Uterus (tissue), 4 donors: ENCODE results near the gene KIF3C. TPM values are rescaled to one million over a fixed set of nuclear protein-coding genes. Genes with fewer than 3 reads are reported as not detected.

ENCODE experiments used
- DNase-seq, 2 donors: peaks; one replicate each; pipeline ENCODE4 v3.0.0-alpha.2; 2019 to 2020
- H3K27ac ChIP-seq, 2 donors: fragments of 200-600 bp; sonication (generic); 1 replicate in 1 of 2; 2 replicates in 1 of 2; pipeline ENCODE4 v1.5.1; 2016 to 2018
- H3K27me3 ChIP-seq, 2 donors: fragments of 200-600 bp; sonication (generic); one replicate each; pipeline ENCODE4 v1.5.1; 2018 to 2019; ENCODE audit warnings: control low read depth in 1 of 2
- H3K36me3 ChIP-seq, 2 donors: fragments of 200-600 bp; sonication (generic); one replicate each; pipeline ENCODE4 v1.5.1; 2019; ENCODE audit warnings: control low read depth in 1 of 2
- H3K4me1 ChIP-seq, 2 donors: fragments of 200-600 bp; sonication (generic); one replicate each; pipeline ENCODE4 v1.5.1; 2018 to 2019; ENCODE audit warnings: control low read depth in 1 of 2
- H3K4me3 ChIP-seq, 2 donors: fragments of 200-600 bp; sonication (generic); 1 replicate in 1 of 2; 2 replicates in 1 of 2; pipeline ENCODE4 v1.5.1; 2018 to 2019; ENCODE audit warnings: mild to moderate bottlenecking in 1 of 2
- H3K9me3 ChIP-seq, 2 donors: fragments of 200-600 bp; sonication (generic); one replicate each; pipeline ENCODE4 v1.5.1; 2019; ENCODE audit warnings: control low read depth in 1 of 2
- POLR2A ChIP-seq, 2 donors: fragments of 450-650 bp; IDR thresholded peaks; one replicate each; pipeline ENCODE4 v1.6.1; 2016; ENCODE audit warnings: antibody characterized with exemption in 2 of 2, mild to moderate bottlenecking in 1 of 2, moderate library complexity in 1 of 2
- intact Hi-C: fragments of 100-400 bp; cut with DNase I; formaldehyde crosslinking; loops from one replicate; pipeline ENCODE4 v1.15.1; 2023; ENCODE audit warnings: low total_unique reads
- total RNA-seq, 4 donors: library from RNA; depleted of rRNA in 3 of 4; stranded (reverse); fragments of >200 nt in 3 of 4; gene quantifications; one replicate each; pipeline versions ENCODE4 v1.1.0 to v1.2.4, GENCODE V29; 2014 to 2023
- TF ChIP-seq, protein P1 (sequence below), 4 experiments: fragments of 200-600 bp in 2 of 4; fragments of 450-650 bp in 2 of 4; sonication (generic) in 2 of 4; IDR thresholded peaks; one replicate each; pipeline ENCODE4 v1.5.1; 2016 to 2019; ENCODE audit warnings: antibody characterized with exemption in 4 of 4, mild to moderate bottlenecking in 2 of 4, moderate library complexity in 1 of 4
- donor health status: DM: yes; HTN: yes; CAD: no.

KIF3C gene
- total RNA-seq, 4 donors from 2014 or later = 3.5 to 12.6 (median 7.4) TPM

DNA sequence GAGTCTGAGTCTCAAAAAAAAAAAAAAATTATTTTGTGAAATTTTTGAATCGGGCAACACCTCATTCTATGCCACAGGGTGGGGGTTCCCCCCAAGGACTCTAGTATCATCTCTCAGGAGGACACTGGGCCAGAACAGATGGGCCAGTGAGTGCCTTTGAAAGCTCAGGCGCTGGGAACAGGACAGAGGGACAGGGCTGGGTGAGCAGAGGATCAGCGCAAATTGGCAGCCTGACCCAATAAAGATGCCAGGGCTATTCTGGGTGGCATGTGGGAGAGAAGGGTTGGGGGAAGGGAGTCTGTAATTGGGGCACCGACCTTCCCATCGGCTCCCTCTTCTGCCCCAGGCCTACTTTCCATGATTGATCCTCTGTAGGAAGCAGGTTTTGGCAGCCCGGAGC is 44.0 kb downstream of the KIF3C start:
- Histone ChIP-seq H3K27ac (no peak overlapping the region), H3K4me3 (no peak overlapping the region), H3K4me1 (no peaks in the 10 kb centered on the region), H3K36me3 (no peaks in the 10 kb centered on the region), H3K9me3 (no peaks in the 10 kb centered on the region), H3K27me3 (no peaks in the 10 kb centered on the region)
- TF ChIP-seq POLR2A (IDR thresholded peaks at IDR 0.05) = no peak
- TF ChIP-seq, protein P1, sequence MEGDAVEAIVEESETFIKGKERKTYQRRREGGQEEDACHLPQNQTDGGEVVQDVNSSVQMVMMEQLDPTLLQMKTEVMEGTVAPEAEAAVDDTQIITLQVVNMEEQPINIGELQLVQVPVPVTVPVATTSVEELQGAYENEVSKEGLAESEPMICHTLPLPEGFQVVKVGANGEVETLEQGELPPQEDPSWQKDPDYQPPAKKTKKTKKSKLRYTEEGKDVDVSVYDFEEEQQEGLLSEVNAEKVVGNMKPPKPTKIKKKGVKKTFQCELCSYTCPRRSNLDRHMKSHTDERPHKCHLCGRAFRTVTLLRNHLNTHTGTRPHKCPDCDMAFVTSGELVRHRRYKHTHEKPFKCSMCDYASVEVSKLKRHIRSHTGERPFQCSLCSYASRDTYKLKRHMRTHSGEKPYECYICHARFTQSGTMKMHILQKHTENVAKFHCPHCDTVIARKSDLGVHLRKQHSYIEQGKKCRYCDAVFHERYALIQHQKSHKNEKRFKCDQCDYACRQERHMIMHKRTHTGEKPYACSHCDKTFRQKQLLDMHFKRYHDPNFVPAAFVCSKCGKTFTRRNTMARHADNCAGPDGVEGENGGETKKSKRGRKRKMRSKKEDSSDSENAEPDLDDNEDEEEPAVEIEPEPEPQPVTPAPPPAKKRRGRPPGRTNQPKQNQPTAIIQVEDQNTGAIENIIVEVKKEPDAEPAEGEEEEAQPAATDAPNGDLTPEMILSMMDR (IDR thresholded peaks at IDR 0.05) = no peak
- intact Hi-C loops = no loop called here
- no peak for DNase-seq

DNA sequence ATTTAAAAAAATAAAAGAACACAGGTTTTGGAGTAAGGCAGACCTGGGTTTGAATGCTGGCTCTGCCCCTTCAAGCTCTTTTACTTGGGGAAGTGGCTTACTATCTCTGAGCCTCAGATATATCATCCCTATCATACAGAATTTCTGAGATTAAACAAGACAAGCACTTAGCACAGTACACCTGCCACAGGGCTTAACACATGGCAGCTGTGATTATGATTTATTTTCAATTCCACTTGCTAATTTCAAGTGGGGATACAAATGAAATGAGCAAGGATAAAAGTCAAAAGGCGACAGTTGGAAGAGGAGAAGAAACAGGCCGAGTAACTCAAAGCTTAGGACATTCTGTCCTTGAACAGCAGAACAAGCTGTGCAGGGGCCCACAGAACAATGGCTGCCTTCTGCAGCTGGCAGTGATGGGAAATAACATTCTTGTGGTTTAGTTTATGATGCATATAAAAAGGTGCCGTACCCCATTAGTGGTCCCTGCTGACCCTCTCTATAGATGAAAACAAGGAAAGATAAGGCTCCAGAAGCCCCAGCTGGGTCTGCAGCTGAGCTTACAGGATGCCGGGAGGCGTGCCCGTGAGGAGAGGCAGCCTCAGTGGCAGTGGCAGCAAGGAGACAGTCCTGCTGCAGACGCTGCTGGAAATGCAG is 45.3 kb downstream of the KIF3C start:
- no peak overlapping the region for H3K27ac ChIP-seq
- H3K36me3 ChIP-seq = no peaks in the 10 kb centered on the region
- no peak overlapping the region for H3K4me3 ChIP-seq
- H3K9me3 ChIP-seq = no peaks in the 10 kb centered on the region
- no peak for DNase-seq
- no peaks in the 10 kb centered on the region for H3K4me1 ChIP-seq
- TF ChIP-seq POLR2A (IDR thresholded peaks at IDR 0.05) = no peak
- TF ChIP-seq, protein P1 (IDR thresholded peaks at IDR 0.05) = no peak
- intact Hi-C loops = no loop called here
- no peaks in the 10 kb centered on the region for H3K27me3 ChIP-seq

DNA sequence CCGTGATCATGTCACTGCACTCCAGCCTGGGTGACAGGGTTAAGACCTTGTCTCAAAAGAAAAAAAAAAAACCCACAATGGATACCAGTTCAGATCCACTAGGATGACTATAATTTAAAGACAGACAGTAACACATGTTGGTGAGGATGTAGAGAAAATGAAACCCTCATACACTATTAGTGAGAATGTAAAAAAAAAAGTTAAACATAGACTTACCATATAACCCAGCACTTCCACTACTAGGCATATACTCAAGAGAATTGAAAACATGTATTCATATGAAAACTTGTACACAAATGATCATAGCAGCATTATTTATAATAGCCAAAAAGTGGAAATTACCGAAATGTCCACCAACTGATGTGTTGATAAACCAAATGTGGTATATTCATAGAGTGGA is 48.7 kb downstream of the KIF3C start:
- Histone ChIP-seq H3K36me3 (no peaks in the 10 kb centered on the region), H3K9me3 (no peaks in the 10 kb centered on the region), H3K4me1 (no peaks in the 10 kb centered on the region), H3K27me3 (no peaks in the 10 kb centered on the region), H3K4me3 (no peak overlapping the region), H3K27ac (no peak overlapping the region)
- no peak for DNase-seq
- intact Hi-C loops = no loop called here
- TF ChIP-seq, protein P1 (IDR thresholded peaks at IDR 0.05) = no peak

DNA sequence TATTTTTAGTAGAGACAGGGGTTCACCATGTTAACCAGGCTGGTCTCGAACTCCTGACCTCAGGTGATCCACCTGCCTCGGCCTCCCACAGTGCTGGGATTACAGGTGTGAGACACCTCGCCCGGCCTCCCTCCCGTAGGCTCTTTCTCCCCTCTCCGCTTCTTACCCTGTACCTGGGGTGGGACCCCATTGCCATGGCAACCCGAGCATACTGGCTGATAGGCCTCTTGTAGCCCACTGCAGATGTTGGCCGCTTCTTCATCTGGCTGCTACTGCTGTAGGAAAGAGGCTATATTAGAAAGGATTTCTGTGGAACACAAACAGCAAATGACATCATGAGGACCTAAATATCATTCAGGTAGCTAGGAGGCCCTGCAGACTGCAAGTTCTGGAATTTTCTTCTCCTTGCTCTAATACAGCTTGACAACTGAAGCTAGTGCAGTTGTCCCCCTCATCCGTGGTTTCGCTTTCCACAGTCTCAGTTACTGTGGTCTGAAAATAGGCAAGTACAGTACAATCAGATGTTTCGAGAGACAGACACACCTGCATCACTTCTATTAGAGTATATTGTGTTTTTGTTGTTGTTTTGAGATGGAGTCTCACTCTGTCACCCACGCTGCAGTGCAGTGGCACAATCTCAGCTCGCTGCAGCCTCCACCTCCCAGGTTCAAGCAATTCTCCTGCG is 52.4 kb downstream of the KIF3C start:
- Histone ChIP-seq H3K36me3 (no peaks in the 10 kb centered on the region), H3K9me3 (no peaks in the 10 kb centered on the region), H3K27me3 (no peaks in the 10 kb centered on the region), H3K4me1 (no peaks in the 10 kb centered on the region), H3K27ac (no peak overlapping the region), H3K4me3 (no peak overlapping the region)
- DNase-seq = no peak
- TF ChIP-seq, protein P1 (IDR thresholded peaks at IDR 0.05) = no peak
- no peak for TF ChIP-seq POLR2A (IDR thresholded peaks at IDR 0.05)
- intact Hi-C loops = no loop called here

DNA sequence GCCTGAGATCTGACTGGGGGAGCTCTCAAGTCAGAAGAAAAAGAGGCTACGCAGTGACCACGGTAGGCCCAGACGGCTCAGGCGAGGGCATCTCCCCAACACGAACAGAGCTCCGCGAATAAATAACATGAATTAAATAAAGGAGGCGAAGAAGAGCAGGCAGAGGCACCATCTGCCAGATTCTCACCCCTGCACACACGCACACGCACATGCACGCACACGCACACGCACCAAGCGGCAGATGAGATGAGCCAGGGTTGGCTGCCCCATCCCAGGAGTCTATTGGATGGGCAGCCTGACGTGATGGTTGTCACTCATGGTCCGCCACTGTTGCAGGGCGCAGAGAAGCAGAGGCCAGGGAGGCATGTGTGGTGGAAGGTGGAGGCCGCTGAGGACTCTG is 53.6 kb downstream of the KIF3C start:
- H3K4me1 ChIP-seq = no peaks in the 10 kb centered on the region
- intact Hi-C loops = no loop called here
- no peaks in the 10 kb centered on the region for H3K27me3 ChIP-seq
- no peak overlapping the region for H3K4me3 ChIP-seq
- DNase-seq = no peak
- H3K9me3 ChIP-seq = no peaks in the 10 kb centered on the region
- TF ChIP-seq, protein P1 (IDR thresholded peaks at IDR 0.05) = no peak
- no peak overlapping the region for H3K27ac ChIP-seq
- H3K36me3 ChIP-seq = no peaks in the 10 kb centered on the region
